NT2/D1 (cell line): ENCODE measurements around the gene ABI3BP.

Source experiments
- SUZ12 ChIP-seq: IDR thresholded peaks from 2 replicates; pipeline ENCODE4 v1.6.1; 2011; ENCODE audit not compliant: insufficient read length, insufficient read depth; ENCODE audit errors: extremely low read depth
- YY1 ChIP-seq: IDR thresholded peaks from 2 replicates; pipeline ENCODE4 v1.6.1; 2011; ENCODE audit not compliant: insufficient read length, insufficient read depth
- ZNF274 ChIP-seq: IDR thresholded peaks from 2 replicates; pipeline ENCODE4 v1.6.1; 2011; ENCODE audit warnings: mild to moderate bottlenecking, low read depth, low read length

GRCh38 chr3:100972867-100973266 lies 20.4 kb downstream of the ABI3BP start:
- TF ChIP-seq YY1, result no peak
- no peak for TF ChIP-seq ZNF274
- TF ChIP-seq SUZ12, result no peak
